22Rv1 (cell line): ENCODE results near the gene KATNAL1.

Source experiments
- ZFX ChIP-seq: fragments of 450-650 bp; IDR thresholded peaks from 2 replicates; pipeline ENCODE4 v1.6.1; 2017; ENCODE audit warnings: antibody characterized with exemption, borderline replicate concordance
- TF ChIP-seq, protein P1 (sequence below): fragments of 450-650 bp; IDR thresholded peaks from 2 replicates; pipeline ENCODE4 v1.5.1; 2017; ENCODE audit warnings: mild to moderate bottlenecking

DNA sequence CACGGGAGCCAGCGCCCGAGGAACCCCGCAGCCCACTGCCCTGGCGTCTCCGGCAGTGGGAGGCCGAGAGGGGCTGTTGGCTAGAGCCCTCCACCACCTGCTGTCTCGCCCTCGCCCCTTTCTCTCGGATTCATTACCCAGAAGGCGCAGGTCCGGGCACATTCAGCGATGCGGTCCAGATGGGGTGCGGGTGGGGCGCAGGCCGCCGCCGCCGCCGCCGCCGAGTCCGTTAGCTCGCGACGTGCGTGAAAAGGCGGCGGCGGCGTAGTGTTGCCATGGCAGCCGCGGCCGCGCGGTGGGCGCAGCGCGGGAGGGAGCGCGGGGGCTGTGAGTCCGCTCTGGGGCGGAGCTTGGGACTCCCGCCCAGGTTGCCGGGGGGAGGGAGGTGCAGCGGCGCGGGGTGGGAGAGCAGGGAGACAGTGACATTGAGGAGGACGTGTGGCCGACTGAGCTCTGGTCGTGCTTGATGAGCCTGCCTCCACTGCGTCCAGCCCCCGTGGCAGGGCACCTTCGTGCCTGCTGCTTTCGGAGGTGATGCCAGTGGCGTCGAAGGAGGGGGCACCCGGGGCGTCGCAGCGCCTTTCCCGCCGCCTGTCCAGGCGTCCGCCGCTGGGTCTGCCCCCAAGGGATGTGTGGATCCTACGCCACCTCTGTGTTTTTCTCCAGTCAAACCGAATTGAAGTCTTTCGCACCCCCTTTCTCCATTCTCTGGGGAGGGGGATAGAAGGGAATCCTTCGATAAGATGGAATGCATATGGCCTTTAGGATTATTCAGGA lies at the start of gene KATNAL1:
- TF ChIP-seq, protein P1, sequence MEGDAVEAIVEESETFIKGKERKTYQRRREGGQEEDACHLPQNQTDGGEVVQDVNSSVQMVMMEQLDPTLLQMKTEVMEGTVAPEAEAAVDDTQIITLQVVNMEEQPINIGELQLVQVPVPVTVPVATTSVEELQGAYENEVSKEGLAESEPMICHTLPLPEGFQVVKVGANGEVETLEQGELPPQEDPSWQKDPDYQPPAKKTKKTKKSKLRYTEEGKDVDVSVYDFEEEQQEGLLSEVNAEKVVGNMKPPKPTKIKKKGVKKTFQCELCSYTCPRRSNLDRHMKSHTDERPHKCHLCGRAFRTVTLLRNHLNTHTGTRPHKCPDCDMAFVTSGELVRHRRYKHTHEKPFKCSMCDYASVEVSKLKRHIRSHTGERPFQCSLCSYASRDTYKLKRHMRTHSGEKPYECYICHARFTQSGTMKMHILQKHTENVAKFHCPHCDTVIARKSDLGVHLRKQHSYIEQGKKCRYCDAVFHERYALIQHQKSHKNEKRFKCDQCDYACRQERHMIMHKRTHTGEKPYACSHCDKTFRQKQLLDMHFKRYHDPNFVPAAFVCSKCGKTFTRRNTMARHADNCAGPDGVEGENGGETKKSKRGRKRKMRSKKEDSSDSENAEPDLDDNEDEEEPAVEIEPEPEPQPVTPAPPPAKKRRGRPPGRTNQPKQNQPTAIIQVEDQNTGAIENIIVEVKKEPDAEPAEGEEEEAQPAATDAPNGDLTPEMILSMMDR: no peak
- TF ChIP-seq ZFX: no peak
